ENCODE data around the gene ARHGAP10. TPM values are rescaled to one million over a fixed set of nuclear protein-coding genes. Genes with fewer than 3 reads are reported as not detected.

ARHGAP10 gene
- total RNA-seq, 1 experiment from 2014 or later = 36.6 TPM

DNA sequence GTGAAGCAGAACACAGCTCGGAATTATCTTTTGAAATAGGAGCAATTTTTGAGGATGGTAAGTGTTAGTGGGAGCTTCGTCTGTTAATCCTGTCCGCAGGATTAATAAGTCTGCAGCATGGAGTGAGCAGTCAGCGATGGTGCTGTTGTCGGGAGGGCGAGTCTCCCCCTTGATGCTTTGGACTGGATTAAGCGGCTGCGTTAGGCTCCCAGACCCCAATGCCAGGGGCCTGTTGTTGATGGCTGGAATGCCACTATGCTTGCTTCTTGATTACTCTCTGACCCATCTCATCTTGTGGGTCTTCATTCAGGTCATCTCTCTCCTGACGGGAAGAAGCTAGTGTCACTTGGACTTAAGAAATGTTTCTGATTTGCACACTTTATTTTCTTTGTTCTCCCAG is 332.6 kb downstream of the ARHGAP10 start:
- CTCF ChIA-PET = no interaction called here
- TF ChIP-seq, protein P1, sequence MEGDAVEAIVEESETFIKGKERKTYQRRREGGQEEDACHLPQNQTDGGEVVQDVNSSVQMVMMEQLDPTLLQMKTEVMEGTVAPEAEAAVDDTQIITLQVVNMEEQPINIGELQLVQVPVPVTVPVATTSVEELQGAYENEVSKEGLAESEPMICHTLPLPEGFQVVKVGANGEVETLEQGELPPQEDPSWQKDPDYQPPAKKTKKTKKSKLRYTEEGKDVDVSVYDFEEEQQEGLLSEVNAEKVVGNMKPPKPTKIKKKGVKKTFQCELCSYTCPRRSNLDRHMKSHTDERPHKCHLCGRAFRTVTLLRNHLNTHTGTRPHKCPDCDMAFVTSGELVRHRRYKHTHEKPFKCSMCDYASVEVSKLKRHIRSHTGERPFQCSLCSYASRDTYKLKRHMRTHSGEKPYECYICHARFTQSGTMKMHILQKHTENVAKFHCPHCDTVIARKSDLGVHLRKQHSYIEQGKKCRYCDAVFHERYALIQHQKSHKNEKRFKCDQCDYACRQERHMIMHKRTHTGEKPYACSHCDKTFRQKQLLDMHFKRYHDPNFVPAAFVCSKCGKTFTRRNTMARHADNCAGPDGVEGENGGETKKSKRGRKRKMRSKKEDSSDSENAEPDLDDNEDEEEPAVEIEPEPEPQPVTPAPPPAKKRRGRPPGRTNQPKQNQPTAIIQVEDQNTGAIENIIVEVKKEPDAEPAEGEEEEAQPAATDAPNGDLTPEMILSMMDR (IDR thresholded peaks at IDR 0.05; ENCODE audit: insufficient read depth in 1 of 2, low read depth in 1 of 2, low read length in 1 of 2, severe bottlenecking in 1 of 2, unreplicated experiment in 1 of 2) = no peak
- intact Hi-C loops (cut with micrococcal nuclease; ENCODE audit: unreplicated experiment) = no loop called here
- DNase-seq = no peak
- BruUV-seq (replicated peaks) = no TSS peak
- Histone ChIP-seq H3K27me3 (replicated peaks; ENCODE audit: control insufficient read depth, insufficient read depth, low read length) (no peaks in the 10 kb centered on the region), H3K36me3 (ENCODE audit: control insufficient read depth, insufficient read depth, low read length) (no peaks in the 10 kb centered on the region; the same call in 1 of the 2 replicates), H3K4me3 (ENCODE audit: low read depth, low read length) (no peak overlapping the region), H3K9me3 (no peaks in the 10 kb centered on the region), H3K4me1 (no peaks in the 10 kb centered on the region)
- H3K4me1 Mint-ChIP-seq (ENCODE audit: low read depth, unreplicated experiment) = peaks cover 7% of the 10 kb centered on the region
- no peak overlapping the region for H3K27ac Mint-ChIP-seq (ENCODE audit: unreplicated experiment)
- POLR2A ChIA-PET = no interaction called here
- H3K36me3 Mint-ChIP-seq (ENCODE audit: insufficient read depth, unreplicated experiment) = peaks cover 22% of the 10 kb centered on the region
- H3K9me3 Mint-ChIP-seq (ENCODE audit: unreplicated experiment) = no peaks in the 10 kb centered on the region
- H3K4me3 Mint-ChIP-seq (ENCODE audit: unreplicated experiment) = no peak overlapping the region
- no peaks in the 10 kb centered on the region for H3K27me3 Mint-ChIP-seq (ENCODE audit: insufficient read depth, unreplicated experiment)

DNA sequence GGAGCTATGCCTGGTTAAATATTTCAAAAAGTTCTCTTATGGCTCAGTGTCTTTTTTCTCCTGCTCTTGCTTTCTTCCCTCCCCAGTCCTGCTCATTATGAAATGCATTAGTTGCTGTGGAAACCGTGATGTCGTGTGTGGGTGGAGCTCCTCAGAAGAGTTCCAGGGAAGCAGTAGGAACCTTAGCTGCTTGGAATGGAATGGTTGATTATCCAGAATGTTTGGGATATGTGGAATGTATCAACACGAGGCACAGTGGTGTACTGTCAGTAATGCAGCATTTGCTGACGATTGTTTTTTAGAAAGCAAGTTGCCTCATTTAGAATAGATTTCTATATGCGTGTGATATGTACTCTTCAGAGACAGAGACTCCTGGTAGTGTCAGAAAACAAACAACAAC is 333.2 kb downstream of the ARHGAP10 start:
- no peak overlapping the region for H3K4me3 Mint-ChIP-seq (ENCODE audit: unreplicated experiment)
- no TSS peak for BruUV-seq (replicated peaks)
- intact Hi-C loops (cut with micrococcal nuclease; ENCODE audit: unreplicated experiment) = no loop called here
- peaks cover 16% of the 10 kb centered on the region for H3K36me3 Mint-ChIP-seq (ENCODE audit: insufficient read depth, unreplicated experiment)
- TF ChIP-seq, protein P1 (IDR thresholded peaks at IDR 0.05; ENCODE audit: insufficient read depth in 1 of 2, low read depth in 1 of 2, low read length in 1 of 2, severe bottlenecking in 1 of 2, unreplicated experiment in 1 of 2) = no peak
- Histone ChIP-seq H3K4me3 (ENCODE audit: low read depth, low read length) (no peak overlapping the region), H3K4me1 (no peaks in the 10 kb centered on the region), H3K36me3 (ENCODE audit: control insufficient read depth, insufficient read depth, low read length) (no peaks in the 10 kb centered on the region; the same call in 1 of the 2 replicates), H3K9me3 (no peaks in the 10 kb centered on the region), H3K27me3 (replicated peaks; ENCODE audit: control insufficient read depth, insufficient read depth, low read length) (no peaks in the 10 kb centered on the region)
- no peaks in the 10 kb centered on the region for H3K9me3 Mint-ChIP-seq (ENCODE audit: unreplicated experiment)
- no peak overlapping the region for H3K27ac Mint-ChIP-seq (ENCODE audit: unreplicated experiment)
- ChIA-PET CTCF (no interaction called here), POLR2A (no interaction called here)
- no peaks in the 10 kb centered on the region for H3K27me3 Mint-ChIP-seq (ENCODE audit: insufficient read depth, unreplicated experiment)
- DNase-seq = no peak
- H3K4me1 Mint-ChIP-seq (ENCODE audit: low read depth, unreplicated experiment) = peaks cover 7% of the 10 kb centered on the region

DNA sequence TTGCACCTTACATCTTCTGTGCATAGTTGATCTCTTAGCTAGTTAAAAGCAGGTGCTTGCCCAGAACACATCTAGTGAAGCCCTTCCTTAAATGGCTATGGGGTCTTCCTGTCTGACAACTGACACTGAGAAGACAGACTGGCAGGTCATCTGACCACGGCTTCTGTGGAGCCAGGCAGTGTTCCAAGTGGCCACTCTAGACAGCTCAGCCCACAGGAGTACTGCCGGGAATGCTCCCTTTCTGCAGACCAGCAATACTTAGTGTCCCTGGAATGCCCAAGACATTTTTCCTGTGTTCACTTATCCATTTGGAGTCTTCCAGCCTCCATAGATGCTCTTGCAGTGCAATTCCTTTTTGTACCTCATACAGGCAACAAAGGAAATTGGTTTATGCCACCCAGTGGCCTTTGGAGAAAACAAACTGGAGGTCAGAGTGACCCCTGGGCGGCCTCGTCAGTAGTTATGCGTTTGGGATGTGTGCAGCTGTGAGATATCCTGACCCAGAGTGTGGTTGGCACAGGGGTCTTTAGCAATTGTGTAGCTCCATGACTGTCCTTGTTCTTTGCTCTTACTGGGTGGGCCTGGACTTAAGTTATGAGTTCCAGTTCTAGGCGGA is 335.5 kb downstream of the ARHGAP10 start:
- H3K27me3 Mint-ChIP-seq (ENCODE audit: insufficient read depth, unreplicated experiment) = no peaks in the 10 kb centered on the region
- Histone ChIP-seq H3K4me1 (no peaks in the 10 kb centered on the region), H3K4me3 (ENCODE audit: low read depth, low read length) (no peak overlapping the region), H3K9me3 (no peaks in the 10 kb centered on the region), H3K27me3 (replicated peaks; ENCODE audit: control insufficient read depth, insufficient read depth, low read length) (no peaks in the 10 kb centered on the region), H3K36me3 (ENCODE audit: control insufficient read depth, insufficient read depth, low read length) (no peaks in the 10 kb centered on the region; the same call in 1 of the 2 replicates)
- POLR2A ChIA-PET = no interaction called here
- no peak overlapping the region for H3K4me3 Mint-ChIP-seq (ENCODE audit: unreplicated experiment)
- no peak for DNase-seq
- H3K9me3 Mint-ChIP-seq (ENCODE audit: unreplicated experiment) = no peaks in the 10 kb centered on the region
- peaks cover 16% of the 10 kb centered on the region for H3K36me3 Mint-ChIP-seq (ENCODE audit: insufficient read depth, unreplicated experiment)
- no peaks in the 10 kb centered on the region for H3K4me1 Mint-ChIP-seq (ENCODE audit: low read depth, unreplicated experiment)
- intact Hi-C loops (cut with micrococcal nuclease; ENCODE audit: unreplicated experiment) = no loop called here
- BruUV-seq (replicated peaks) = no TSS peak
- H3K27ac Mint-ChIP-seq (ENCODE audit: unreplicated experiment) = no peak overlapping the region
- TF ChIP-seq, protein P1 (IDR thresholded peaks at IDR 0.05; ENCODE audit: insufficient read depth in 1 of 2, low read depth in 1 of 2, low read length in 1 of 2, severe bottlenecking in 1 of 2, unreplicated experiment in 1 of 2) = peak in 1 of 2 experiments; percentile 1
- CTCF ChIA-PET = no interaction called here
